Prostate gland (tissue), 2 donors: ENCODE results near the gene WDR90. TPM values are rescaled to one million over a fixed set of nuclear protein-coding genes. Genes with fewer than 3 reads are reported as not detected.

Experiments
- DNase-seq: peaks from one replicate; pipeline ENCODE4 v3.0.0-alpha.2; 2019; ENCODE audit warnings: low spot score
- H3K27ac ChIP-seq, 2 donors: fragments of 200-600 bp; sonication (generic); 2 replicates each; pipeline ENCODE4 v1.5.1; 2017 to 2019
- H3K27me3 ChIP-seq: fragments of 200-600 bp; sonication (generic); replicated peaks from 2 replicates; pipeline ENCODE4 v1.5.1; 2019; ENCODE audit not compliant: insufficient read depth
- H3K36me3 ChIP-seq, 2 donors: fragments of 200-600 bp; sonication (generic); 1 replicate in 1 of 2; 2 replicates in 1 of 2; pipeline versions ENCODE4 v1.5.1 to v1.8.1; 2017 to 2019
- H3K4me1 ChIP-seq: fragments of 200-600 bp; sonication (generic); replicated peaks from 2 replicates; pipeline ENCODE4 v1.5.1; 2019
- H3K4me3 ChIP-seq, 2 donors: fragments of 200-600 bp; sonication (generic); 2 replicates each; pipeline ENCODE4 v1.5.1; 2017 to 2019
- H3K9me3 ChIP-seq: fragments of 200-600 bp; sonication (generic); 2 replicates; pipeline ENCODE4 v1.5.1; 2017
- CTCF ChIP-seq, 4 experiments: fragments of 200-600 bp in 2 of 4; fragments of 450-650 bp in 2 of 4; sonication (generic) in 2 of 4; IDR thresholded peaks; 1 replicate in 3 of 4; 2 replicates in 1 of 4; pipeline ENCODE4 v1.5.1; 2016 to 2019; ENCODE audit warnings: antibody characterized with exemption in 4 of 4, mild to moderate bottlenecking in 2 of 4, moderate library complexity in 2 of 4
- POLR2A ChIP-seq: fragments of 450-650 bp; IDR thresholded peaks from one replicate; pipeline ENCODE4 v1.6.1; 2016; ENCODE audit warnings: antibody characterized with exemption, mild to moderate bottlenecking
- POLR2AphosphoS5 ChIP-seq: sonication (generic); formaldehyde crosslinking; IDR thresholded peaks from one replicate; pipeline ENCODE4 v1.6.1; 2017; ENCODE audit warnings: antibody characterized with exemption
- WGBS: methylation state at CpG from one replicate; pipeline ENCODE4 v1.1.5; 2018; 5-methylcytosine and 5-hydroxymethylcytosine counted together
- intact Hi-C: fragments of 100-400 bp; cut with DNase I; formaldehyde crosslinking; loops from one replicate; pipeline ENCODE4 v1.14.2; 2022
- total RNA-seq, 2 donors: library from RNA; depleted of rRNA; stranded (reverse); fragments of >200 nt; gene quantifications; one replicate each; pipeline ENCODE4 v1.1.0, GENCODE V29; 2016

The WDR90 gene
- total RNA-seq, 2 donors from 2014 or later = 36.8 to 60.4 TPM

- Histone ChIP-seq H3K4me1 (peaks cover 7% of the 10 kb centered on the region), H3K27ac (no peak overlapping the region), H3K36me3 (peaks cover 17 to 37% of the 10 kb centered on the region in 2 donors), H3K9me3 (no peaks in the 10 kb centered on the region), H3K4me3 (no peak overlapping the region), H3K27me3 (no peaks in the 10 kb centered on the region)
- DNase-seq = no peak
- intact Hi-C loops = no loop called here
- TF ChIP-seq POLR2AphosphoS5 (no peak), CTCF (IDR thresholded peaks at IDR 0.05) (no peak), POLR2A (no peak)
- 89% methylated on average over 16 of the region's 19 CpGs for WGBS
Measured at GRCh38 chr16:672371-672770, 23.2 kb downstream of the WDR90 start.

- Histone ChIP-seq H3K4me1 (peaks cover 7% of the 10 kb centered on the region), H3K36me3 (peaks cover 17 to 37% of the 10 kb centered on the region in 2 donors), H3K27ac (no peak overlapping the region), H3K9me3 (no peaks in the 10 kb centered on the region), H3K4me3 (no peak overlapping the region), H3K27me3 (no peaks in the 10 kb centered on the region)
- no peak for DNase-seq
- TF ChIP-seq POLR2AphosphoS5 (no peak), CTCF (IDR thresholded peaks at IDR 0.05) (no peak), POLR2A (no peak)
- WGBS = 90% methylated on average over 21 of the region's 21 CpGs
- intact Hi-C loops = no loop called here
Measured at GRCh38 chr16:672851-673250, 23.7 kb downstream of the WDR90 start.

GRCh38 chr16:673399-673991 is 24.3 kb downstream of the WDR90 start:
- Histone ChIP-seq H3K4me1 (peaks cover 7% of the 10 kb centered on the region), H3K4me3 (no peak overlapping the region), H3K27me3 (no peaks in the 10 kb centered on the region), H3K9me3 (no peaks in the 10 kb centered on the region), H3K27ac (no peak overlapping the region), H3K36me3 (peaks cover 17 to 37% of the 10 kb centered on the region in 2 donors)
- no peak for DNase-seq
- 90% methylated on average over 18 of the region's 18 CpGs for WGBS
- intact Hi-C loops = no loop called here
- TF ChIP-seq POLR2AphosphoS5 = no peak
- TF ChIP-seq CTCF (IDR thresholded peaks at IDR 0.05) = no peak
- TF ChIP-seq POLR2A = no peak

GRCh38 chr16:674214-674881 is 25.2 kb downstream of the WDR90 start:
- Histone ChIP-seq H3K27ac (no peak overlapping the region), H3K9me3 (no peaks in the 10 kb centered on the region), H3K4me1 (no peaks in the 10 kb centered on the region), H3K36me3 (peaks cover 17 to 37% of the 10 kb centered on the region in 2 donors), H3K27me3 (no peaks in the 10 kb centered on the region), H3K4me3 (no peak overlapping the region)
- intact Hi-C loops = no loop called here
- no peak for DNase-seq
- 89% methylated on average over 19 of the region's 22 CpGs for WGBS
- no peak for TF ChIP-seq POLR2A
- no peak for TF ChIP-seq CTCF (IDR thresholded peaks at IDR 0.05)
- no peak for TF ChIP-seq POLR2AphosphoS5
